GM15510 (cell line): ENCODE measurements around the gene RAPGEF5.

ENCODE experiments used
- POLR2A ChIP-seq: IDR thresholded peaks from 3 replicates; pipeline ENCODE4 v1.6.1; 2011; ENCODE audit warnings: borderline replicate concordance; ENCODE audit not compliant: insufficient read length; ENCODE audit errors: extremely low read depth

RAPGEF5 gene

GRCh38 chr7:22361320-22361719 is 4.4 kb upstream of the RAPGEF5 start:
- no peak for TF ChIP-seq POLR2A

GRCh38 chr7:22358820-22359697 is 2.1 kb upstream of the RAPGEF5 start:
- TF ChIP-seq POLR2A: no peak

GRCh38 chr7:22357311-22358175 is 589 bp upstream of the RAPGEF5 start:
- no peak for TF ChIP-seq POLR2A

GRCh38 chr7:22356010-22356691 is 803 bp downstream of the RAPGEF5 start:
- TF ChIP-seq POLR2A: no peak

GRCh38 chr7:22355620-22356009 is 1.3 kb downstream of the RAPGEF5 start:
- no peak for TF ChIP-seq POLR2A

- TF ChIP-seq POLR2A: no peak
Measured at GRCh38 chr7:22354462-22354861, 2.5 kb downstream of the RAPGEF5 start.

GRCh38 chr7:22352887-22353286 is 4.1 kb downstream of the RAPGEF5 start:
- no peak for TF ChIP-seq POLR2A

- TF ChIP-seq POLR2A: no peak
Measured at GRCh38 chr7:22351878-22352277, 5.1 kb downstream of the RAPGEF5 start.

- TF ChIP-seq POLR2A: no peak
Measured at GRCh38 chr7:22351329-22351692, 5.6 kb downstream of the RAPGEF5 start.

GRCh38 chr7:22350466-22351328 is 6.3 kb downstream of the RAPGEF5 start:
- no peak for TF ChIP-seq POLR2A

- TF ChIP-seq POLR2A: no peak
Measured at GRCh38 chr7:22348379-22348778, 8.6 kb downstream of the RAPGEF5 start.

GRCh38 chr7:22346383-22347107 is 10.4 kb downstream of the RAPGEF5 start:
- TF ChIP-seq POLR2A: no peak

GRCh38 chr7:22344655-22345054 is 12.3 kb downstream of the RAPGEF5 start:
- TF ChIP-seq POLR2A: no peak

- no peak for TF ChIP-seq POLR2A
Measured at GRCh38 chr7:22343612-22344011, 13.3 kb downstream of the RAPGEF5 start.

GRCh38 chr7:22343071-22343470 is 13.9 kb downstream of the RAPGEF5 start:
- no peak for TF ChIP-seq POLR2A
